K562 (cell line): Measurements from ENCODE around the gene ACBD4.

Experiments used
- CEBPB ChIP-seq: fragments of 450-650 bp; IDR thresholded peaks from 2 replicates; pipeline ENCODE4 v1.6.1; 2016; ENCODE audit warnings: missing genetic modification characterization, missing compliant biosample characterization
- CTCF ChIP-seq, 3 experiments: IDR thresholded peaks in 2 of 3; conservative IDR thresholded peaks in 1 of 3; 2 replicates each; pipeline ENCODE4 v1.5.1; 2011 to 2012; ENCODE audit warnings: low read length in 3 of 3, mild to moderate bottlenecking in 3 of 3, control low read depth in 2 of 3, improper control_type of control experiment in 1 of 3, inconsistent platforms in 1 of 3, low read depth in 1 of 3, mixed read lengths in 1 of 3, moderate library complexity in 1 of 3; ENCODE audit not compliant: insufficient read depth in 2 of 3
- E2F1 ChIP-seq: sonication (generic); formaldehyde crosslinking; IDR thresholded peaks from 2 replicates; pipeline ENCODE4 v1.8.1; 2023; ENCODE audit warnings: mild to moderate bottlenecking, missing genetic modification reagents, moderate library complexity
- ESRRA ChIP-seq: fragments of 450-650 bp; IDR thresholded peaks from 2 replicates; pipeline ENCODE4 v1.6.1; 2014; ENCODE audit warnings: low read depth, mild to moderate bottlenecking, moderate library complexity, borderline replicate concordance
- GABPA ChIP-seq: fragments of 200-800 bp; sonication (Bioruptor generic); conservative IDR thresholded peaks from 2 replicates; pipeline ENCODE4 v1.6.1; 2016; ENCODE audit warnings: low read depth, missing genetic modification characterization, missing compliant biosample characterization
- NFYB ChIP-seq: IDR thresholded peaks from 2 replicates; pipeline ENCODE4 v1.6.1; 2011; ENCODE audit warnings: mild to moderate bottlenecking, moderate library complexity; ENCODE audit not compliant: insufficient read length; ENCODE audit errors: extremely low read depth
- PML ChIP-seq: IDR thresholded peaks from 2 replicates; pipeline ENCODE4 v1.6.1; 2012; ENCODE audit warnings: low read length, inconsistent platforms

GRCh38 chr17:45135978-45136791 lies 698 bp downstream of the ACBD4 start:
- TF ChIP-seq PML, result no peak
- no peak for TF ChIP-seq NFYB
- no peak for TF ChIP-seq ESRRA
- TF ChIP-seq GABPA (tag), result no peak
- no peak for TF ChIP-seq CEBPB (tag)
- TF ChIP-seq CTCF (IDR thresholded peaks at IDR 0.05 in 2 of 3, conservative IDR thresholded peaks at IDR 0.05 in 1 of 3; ENCODE audit: insufficient read depth in 2 of 3, low read depth in 1 of 3, low read length in 3 of 3), result no peak
- TF ChIP-seq E2F1, result no peak
